HS-5 (cell line): Measurements from ENCODE around the gene RIMBP2.
"Not testable (repeated sequence)": the region's sequence is repeated elsewhere in the genome, so short reads cannot be mapped to it uniquely, and the experiment has no call there.

ENCODE experiments used
- DNase-seq: peaks from one replicate; pipeline ENCODE4 v3.0.0-alpha.2; 2012; ENCODE audit warnings: low read depth

The RIMBP2 gene

GRCh38 chr12:130655881-130656280 lies 60.2 kb downstream of the RIMBP2 start:
- no peak for DNase-seq

GRCh38 chr12:130655010-130655409 lies 61.1 kb downstream of the RIMBP2 start:
- DNase-seq = no peak

- DNase-seq = no peak
Measured at GRCh38 chr12:130651188-130651959, 64.7 kb downstream of the RIMBP2 start.

GRCh38 chr12:130650131-130650530 lies 66.0 kb downstream of the RIMBP2 start:
- DNase-seq = no peak

GRCh38 chr12:130649101-130650045 lies 66.7 kb downstream of the RIMBP2 start:
- DNase-seq = no peak

- no peak for DNase-seq
Measured at GRCh38 chr12:130647814-130648213, 68.3 kb downstream of the RIMBP2 start.

- DNase-seq = no peak
Measured at GRCh38 chr12:130646716-130647370, 69.3 kb downstream of the RIMBP2 start.

- not testable (repeated sequence) for DNase-seq
Measured at GRCh38 chr12:130646191-130646590, 69.9 kb downstream of the RIMBP2 start.

GRCh38 chr12:130645751-130646150 lies 70.3 kb downstream of the RIMBP2 start:
- no peak for DNase-seq

- no peak for DNase-seq
Measured at GRCh38 chr12:130644566-130644965, 71.5 kb downstream of the RIMBP2 start.

- DNase-seq = no peak
Measured at GRCh38 chr12:130644146-130644545, 72.0 kb downstream of the RIMBP2 start.

GRCh38 chr12:130642856-130643255 lies 73.2 kb downstream of the RIMBP2 start:
- DNase-seq = no peak

- no peak for DNase-seq
Measured at GRCh38 chr12:130641533-130642184, 74.4 kb downstream of the RIMBP2 start.

- DNase-seq = no peak
Measured at GRCh38 chr12:130640901-130641300, 75.2 kb downstream of the RIMBP2 start.

- DNase-seq = no peak
Measured at GRCh38 chr12:130640496-130640895, 75.6 kb downstream of the RIMBP2 start.

GRCh38 chr12:130639476-130640424 lies 76.3 kb downstream of the RIMBP2 start:
- DNase-seq = no peak

- DNase-seq = no peak
Measured at GRCh38 chr12:130636370-130636769, 79.7 kb downstream of the RIMBP2 start.

GRCh38 chr12:130634866-130635265 lies 81.2 kb downstream of the RIMBP2 start:
- DNase-seq = no peak

GRCh38 chr12:130633771-130634170 lies 82.3 kb downstream of the RIMBP2 start:
- DNase-seq = no peak

- no peak for DNase-seq
Measured at GRCh38 chr12:130632642-130633041, 83.5 kb downstream of the RIMBP2 start.

- DNase-seq = no peak
Measured at GRCh38 chr12:130628304-130628703, 87.8 kb downstream of the RIMBP2 start.
